Measurements from ENCODE around the gene MYO1F. TPM values are rescaled to one million over a fixed set of nuclear protein-coding genes. Genes with fewer than 3 reads are reported as not detected.

MYO1F gene
- total and polyA plus RNA-seq, 11 donors = 1.8 to 56.6 (median 4.7) TPM

- 82 to 97% (median 90%) methylated on average over 6 to 7 of the region's 7 CpGs for WGBS, 4 donors
- TF ChIP-seq CTCF (IDR thresholded peaks at IDR 0.05) (no peak), POLR2A (IDR thresholded peaks at IDR 0.05) (no peak)
- Histone ChIP-seq H3K27ac (peak overlapping the region in 1 of 12 donors; percentile 69), H3K36me3 (no peaks in the 10 kb centered on the region), H3K27me3 (no peaks in the 10 kb centered on the region), H3K9me3 (no peaks in the 10 kb centered on the region), H3K4me3 (no peak overlapping the region), H3K4me1 (peaks cover 0 to 57% (median 10%) of the 10 kb centered on the region in 12 donors)
- no peak for DNase-seq
- no peak for ATAC-seq
- intact Hi-C loops (cut with DNase I) = loop anchor here in 2 of 10 donors (10.0 kb wide), 2 partner anchors 59 to 89 kb away; partner anchors contain the start of genes HNRNPM (in 1 of the 2) and MARCHF2 (in 1 of the 2)
These were observed 73.7 kb downstream of the MYO1F start for GRCh38 chr19:8503510-8503909.

- 69 to 85% (median 74%) methylated on average over 2 to 14 of the region's 14 CpGs for whole genome bisulfite sequencing, 4 donors
- intact Hi-C loops (cut with DNase I) = loop anchor here in 2 of 10 donors (10.0 kb wide), 2 partner anchors 57 to 87 kb away; partner anchors contain the start of genes HNRNPM (in 1 of the 2) and MARCHF2 (in 1 of the 2)
- DNase-seq (no peak), ATAC-seq (no peak)
- Histone ChIP-seq H3K36me3 (no peaks in the 10 kb centered on the region), H3K4me1 (peaks cover 0 to 57% (median 10%) of the 10 kb centered on the region in 12 donors), H3K9me3 (no peaks in the 10 kb centered on the region), H3K27ac (peak overlapping the region in 1 of 12 donors; percentile 76), H3K4me3 (peak overlapping the region in 1 of 12 donors; percentile 51), H3K27me3 (no peaks in the 10 kb centered on the region)
- TF ChIP-seq CTCF (IDR thresholded peaks at IDR 0.05) (no peak), POLR2A (IDR thresholded peaks at IDR 0.05) (no peak)
These were observed 75.3 kb downstream of the MYO1F start for GRCh38 chr19:8501981-8502380.

- Histone ChIP-seq H3K4me1 (peaks cover 0 to 53% (median 9%) of the 10 kb centered on the region in 12 donors), H3K4me3 (peak overlapping the region in 1 of 12 donors; percentile 51), H3K27me3 (no peaks in the 10 kb centered on the region), H3K36me3 (no peaks in the 10 kb centered on the region), H3K9me3 (no peaks in the 10 kb centered on the region), H3K27ac (peak overlapping the region in 1 of 12 donors; percentile 76)
- no peak for DNase-seq
- no peak for ATAC-seq
- intact Hi-C loops (cut with DNase I) = loop anchor here in 2 of 10 donors (10.0 kb wide), 2 partner anchors 57 to 87 kb away; partner anchors contain the start of genes HNRNPM (in 1 of the 2) and MARCHF2 (in 1 of the 2)
- TF ChIP-seq POLR2A (IDR thresholded peaks at IDR 0.05) (no peak), CTCF (IDR thresholded peaks at IDR 0.05) (no peak)
- 73 to 79% (median 78%) methylated on average over 6 of the region's 6 CpGs for WGBS, 4 donors
These were observed 75.7 kb downstream of the MYO1F start for GRCh38 chr19:8501516-8501915.

- no peaks in the 10 kb centered on the region for H3K27me3 ChIP-seq
- peak overlapping the region in 1 of 12 donors; percentile 47 for H3K27ac ChIP-seq
- ATAC-seq (peak in 2 of 4 donors; percentile 12 to 13), DNase-seq (no peak)
- H3K4me3 ChIP-seq = peak overlapping the region in 1 of 12 donors; percentile 51
- H3K4me1 ChIP-seq = peaks cover 0 to 40% (median 0%) of the 10 kb centered on the region in 12 donors
- intact Hi-C loops (cut with DNase I) = loop anchor here in 2 of 10 donors (10.0 kb wide), 2 partner anchors 55 to 85 kb away; partner anchors contain the start of genes HNRNPM (in 1 of the 2) and MARCHF2 (in 1 of the 2)
- no peak for TF ChIP-seq POLR2A (IDR thresholded peaks at IDR 0.05)
- TF ChIP-seq CTCF (IDR thresholded peaks at IDR 0.05) = no peak
- WGBS, 4 donors = 68 to 84% (median 69%) methylated on average over 7 of the region's 7 CpGs
- no peaks in the 10 kb centered on the region for H3K36me3 ChIP-seq
- no peaks in the 10 kb centered on the region for H3K9me3 ChIP-seq
These were observed 77.1 kb downstream of the MYO1F start for GRCh38 chr19:8500158-8500557.
